T-helper 1 cell (primary cell): ENCODE data around the gene C16orf90.

ENCODE experiments used
- DNase-seq, 5 donors: peaks; one replicate each; pipeline ENCODE4 v3.0.0-alpha.2; 2012 to 2020
- total RNA-seq, 4 donors: gene quantifications; one replicate each; lab custom pipeline; 2026; lab: John Stamatoyannopoulos, UW

C16orf90 gene
- 0 to 0.15 (median 0.04) reads per million in 4 donors for total RNA-seq

GRCh38 chr16:3495176-3495575, at the start of gene C16orf90:
Gene C16orf90, minus strand, starts transcription at chr16:3495489. Its CDS starts 68 bp downstream, at chr16:3495421.
- DNase-seq = no peak

- no peak for DNase-seq
These were observed 47.5 kb upstream of the C16orf90 start for GRCh38 chr16:3542601-3543373.

- no peak for DNase-seq
These were observed 46.4 kb upstream of the C16orf90 start for GRCh38 chr16:3541527-3542155.

GRCh38 chr16:3538222-3538621, 42.9 kb upstream of the C16orf90 start:
- no peak for DNase-seq

- no peak for DNase-seq
These were observed 41.6 kb upstream of the C16orf90 start for GRCh38 chr16:3536851-3537250.

GRCh38 chr16:3536271-3536731, 41.0 kb upstream of the C16orf90 start:
- DNase-seq = no peak

GRCh38 chr16:3534126-3534525, 38.8 kb upstream of the C16orf90 start:
- DNase-seq = no peak

GRCh38 chr16:3532741-3533140, 37.5 kb upstream of the C16orf90 start:
- DNase-seq = no peak

GRCh38 chr16:3530371-3530914, 35.2 kb upstream of the C16orf90 start:
- no peak for DNase-seq

- no peak for DNase-seq
These were observed 33.9 kb upstream of the C16orf90 start for GRCh38 chr16:3529175-3529574.

GRCh38 chr16:3528406-3528805, 33.1 kb upstream of the C16orf90 start:
- DNase-seq = no peak

- peak in 2 of 5 donors; percentile 18 to 28 for DNase-seq
These were observed 32.0 kb upstream of the C16orf90 start for GRCh38 chr16:3527216-3527829.

GRCh38 chr16:3525951-3526350, 30.7 kb upstream of the C16orf90 start:
- DNase-seq = no peak

GRCh38 chr16:3523281-3523680, 28.0 kb upstream of the C16orf90 start:
- no peak for DNase-seq

GRCh38 chr16:3520841-3521240, 25.6 kb upstream of the C16orf90 start:
- no peak for DNase-seq

GRCh38 chr16:3520413-3520812, 25.1 kb upstream of the C16orf90 start:
- no peak for DNase-seq

GRCh38 chr16:3519581-3519980, 24.3 kb upstream of the C16orf90 start:
- DNase-seq = no peak

- no peak for DNase-seq
These were observed 23.7 kb upstream of the C16orf90 start for GRCh38 chr16:3518986-3519348.

GRCh38 chr16:3518292-3518985, 23.1 kb upstream of the C16orf90 start:
- no peak for DNase-seq

- DNase-seq = no peak
These were observed 20.6 kb upstream of the C16orf90 start for GRCh38 chr16:3515897-3516296.

- no peak for DNase-seq
These were observed 19.3 kb upstream of the C16orf90 start for GRCh38 chr16:3514621-3515020.

GRCh38 chr16:3513892-3514583, 18.7 kb upstream of the C16orf90 start:
- DNase-seq = no peak
